HS-5 (cell line): ENCODE results near the gene MAPKAPK2.

Source experiments
- DNase-seq: peaks from one replicate; pipeline ENCODE4 v3.0.0-alpha.2; 2012; ENCODE audit warnings: low read depth

MAPKAPK2 gene

DNA sequence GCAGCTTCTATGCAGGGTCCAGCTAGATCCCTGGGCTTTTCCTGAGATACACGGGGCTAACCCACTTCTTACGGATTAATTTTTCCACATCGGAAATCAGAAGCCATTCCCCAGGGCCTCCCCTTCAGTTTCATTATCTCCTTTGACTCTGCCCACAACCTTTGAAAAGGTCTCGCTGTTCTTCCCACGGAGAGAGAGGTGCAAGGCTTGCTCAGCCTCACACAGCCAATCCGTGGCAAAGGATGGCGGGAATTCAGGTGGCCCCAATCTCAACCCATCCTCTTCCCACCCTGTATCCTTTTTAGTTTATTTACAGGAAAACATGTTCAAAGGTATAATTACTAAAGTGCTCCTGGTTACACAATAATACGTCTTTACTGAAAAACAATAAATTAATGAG is 702 bp upstream of the MAPKAPK2 start:
- no peak for DNase-seq

DNA sequence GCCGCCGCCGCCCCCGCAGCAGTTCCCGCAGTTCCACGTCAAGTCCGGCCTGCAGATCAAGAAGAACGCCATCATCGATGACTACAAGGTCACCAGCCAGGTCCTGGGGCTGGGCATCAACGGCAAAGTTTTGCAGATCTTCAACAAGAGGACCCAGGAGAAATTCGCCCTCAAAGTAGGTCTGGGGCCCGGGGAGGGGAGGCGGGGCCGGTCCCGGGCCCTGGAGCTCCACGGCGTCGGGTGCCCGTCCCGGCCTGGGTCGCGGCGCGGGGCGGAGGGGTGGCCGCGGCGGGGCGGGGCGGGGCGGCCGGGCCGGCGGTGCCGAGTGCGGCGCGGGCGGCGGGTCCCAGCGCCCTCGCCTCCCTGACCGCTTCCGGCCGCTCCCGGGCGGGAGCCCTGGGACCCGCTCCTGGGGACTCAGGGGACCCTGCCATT is 646 bp downstream of the MAPKAPK2 start:
- no peak for DNase-seq

DNA sequence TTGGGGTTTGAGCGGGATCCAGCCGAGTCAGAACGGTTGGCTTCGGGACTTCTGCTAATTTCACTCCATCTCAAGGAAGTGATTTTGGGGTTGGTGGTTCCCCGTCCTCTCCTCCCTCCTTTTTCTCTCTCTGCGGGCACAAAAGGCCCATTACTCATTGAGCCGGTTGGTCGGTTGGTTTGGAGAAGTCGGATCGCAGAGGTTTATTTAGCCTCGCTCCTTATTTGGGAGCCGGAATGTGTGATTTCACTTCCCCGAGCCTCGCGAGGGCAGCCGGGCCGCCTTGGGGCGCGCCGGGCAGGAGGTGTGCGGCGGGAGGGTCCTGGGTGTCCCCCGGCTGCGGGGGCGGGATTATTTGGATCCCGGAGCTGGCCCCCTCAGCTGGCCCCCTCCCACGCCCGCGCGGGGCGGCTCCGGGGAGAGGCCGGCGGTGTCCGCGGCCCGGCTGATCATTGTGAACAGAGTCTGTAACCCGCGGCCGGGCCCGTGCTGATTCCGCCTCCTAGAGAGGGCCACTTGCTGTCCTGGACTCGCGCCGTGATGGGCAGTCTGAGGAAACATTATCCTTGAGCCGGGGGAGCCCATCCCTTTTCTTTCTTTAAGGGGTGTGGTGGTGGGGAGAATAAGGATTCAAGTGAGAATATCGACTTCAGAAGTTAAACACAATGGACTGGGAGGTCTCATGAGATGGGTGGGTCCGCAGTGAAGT is 1.2 kb downstream of the MAPKAPK2 start:
- no peak for DNase-seq

DNA sequence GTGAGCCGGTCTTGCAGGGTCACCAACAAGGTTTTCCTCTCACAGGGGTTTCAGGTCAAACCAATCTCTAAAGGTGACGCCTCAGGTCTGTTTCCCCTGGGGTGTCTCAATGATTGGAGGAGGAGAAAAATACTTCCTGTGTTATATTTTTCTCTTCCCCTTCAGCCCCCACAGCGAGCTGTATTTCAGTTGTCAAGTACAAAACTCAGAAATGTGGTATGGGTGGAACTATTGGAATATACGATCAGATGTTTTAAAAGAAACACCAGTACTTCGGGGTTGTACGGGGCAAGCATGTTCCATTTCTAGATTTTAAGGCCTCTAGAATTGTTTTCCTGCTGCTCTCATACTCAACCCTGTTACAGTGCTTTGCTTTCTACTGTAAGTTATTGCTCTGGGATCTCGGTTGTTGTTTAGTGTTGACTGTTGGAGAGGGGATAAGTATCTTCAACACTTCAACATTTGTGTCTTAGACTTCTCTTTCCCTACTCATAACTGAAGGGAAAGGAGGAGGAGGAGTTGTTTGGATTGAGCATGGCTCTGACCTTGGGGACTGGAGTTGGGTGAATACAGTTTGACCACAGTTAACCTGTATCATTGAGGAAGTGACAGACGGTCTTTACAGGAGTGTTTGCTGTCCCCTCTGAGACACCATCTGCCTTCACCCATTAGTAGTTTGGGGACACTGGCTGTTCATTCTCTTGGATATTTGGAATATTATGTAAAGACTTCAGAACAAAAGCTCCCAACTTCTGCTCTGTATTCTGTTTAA is 2.0 kb downstream of the MAPKAPK2 start:
- no peak for DNase-seq

DNA sequence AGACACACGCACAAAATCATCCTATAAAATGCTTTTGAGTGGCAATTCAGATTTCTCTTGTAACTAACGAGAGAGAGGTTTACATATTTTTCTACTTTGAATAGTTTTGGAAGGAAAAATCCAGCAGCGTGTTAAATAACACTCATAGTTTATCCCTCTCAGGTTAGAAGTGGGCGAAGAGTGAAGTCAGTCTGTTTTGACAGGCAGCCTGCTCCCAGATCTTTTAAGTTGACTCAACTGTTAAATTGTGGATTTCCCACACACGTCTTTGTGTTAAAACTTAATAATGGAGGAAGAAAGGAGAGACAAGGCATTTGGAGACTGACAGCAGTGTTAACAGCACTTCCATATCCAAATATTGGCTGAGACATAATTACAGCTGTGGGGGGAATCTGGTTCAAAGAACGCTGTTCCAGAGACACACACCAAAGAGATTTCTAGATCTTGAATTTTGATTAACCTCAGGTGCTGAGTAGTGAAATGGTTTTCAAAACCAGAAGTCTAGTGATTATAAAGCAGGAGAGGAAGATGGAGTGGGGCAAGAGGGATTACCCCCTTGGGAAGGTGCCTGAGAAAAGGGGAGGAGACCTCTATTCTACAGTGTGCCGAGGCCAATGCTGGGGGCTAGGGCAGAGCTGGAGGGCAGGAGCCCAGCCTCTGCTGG is 2.7 kb downstream of the MAPKAPK2 start:
- DNase-seq = no peak

DNA sequence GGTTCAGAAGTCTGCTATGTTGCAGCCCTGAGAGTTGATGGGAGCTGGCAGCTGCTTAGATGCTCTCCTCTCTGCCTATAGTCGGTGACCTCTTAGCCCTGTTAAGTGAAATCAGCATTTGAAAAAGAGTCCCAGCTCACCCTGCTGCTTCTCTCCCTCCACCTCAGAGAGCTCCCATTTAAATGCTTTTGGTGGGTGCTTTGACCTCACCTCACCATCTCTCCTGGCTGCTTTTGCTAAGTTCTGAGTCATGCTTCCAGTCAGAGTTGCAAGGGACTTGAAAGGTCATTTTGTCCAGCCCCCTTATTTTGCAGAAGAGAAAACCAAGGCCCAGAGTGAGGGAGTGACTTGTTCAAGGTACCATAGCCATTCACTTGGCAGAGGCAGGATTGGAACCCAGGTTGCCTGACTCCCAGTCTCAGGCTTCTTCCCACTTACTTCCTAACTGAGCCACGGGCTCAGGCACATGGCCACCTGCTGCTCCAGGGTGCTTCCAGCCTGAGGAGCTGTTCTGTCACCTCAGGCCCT is 3.3 kb downstream of the MAPKAPK2 start:
- DNase-seq = no peak

DNA sequence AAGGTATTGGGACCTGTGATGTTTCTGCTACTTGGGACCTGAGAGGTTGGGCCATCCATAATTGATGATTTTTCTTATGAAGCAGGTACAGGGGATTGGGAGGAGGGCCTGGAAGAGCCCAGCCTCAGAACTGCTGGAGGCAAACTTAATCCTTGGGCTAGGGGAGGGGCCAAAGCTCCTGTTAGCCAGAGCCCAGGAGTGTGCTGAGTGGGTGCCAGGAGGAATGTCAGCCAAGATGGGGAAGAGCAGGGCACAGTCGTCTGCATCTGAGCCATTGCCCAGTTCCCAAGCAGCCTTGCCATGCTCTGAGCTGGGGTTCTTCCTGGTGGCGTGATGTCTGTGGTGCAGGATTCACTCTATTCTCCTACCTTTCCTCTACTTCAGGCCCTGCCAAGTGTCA is 5.8 kb downstream of the MAPKAPK2 start:
- DNase-seq = no peak

DNA sequence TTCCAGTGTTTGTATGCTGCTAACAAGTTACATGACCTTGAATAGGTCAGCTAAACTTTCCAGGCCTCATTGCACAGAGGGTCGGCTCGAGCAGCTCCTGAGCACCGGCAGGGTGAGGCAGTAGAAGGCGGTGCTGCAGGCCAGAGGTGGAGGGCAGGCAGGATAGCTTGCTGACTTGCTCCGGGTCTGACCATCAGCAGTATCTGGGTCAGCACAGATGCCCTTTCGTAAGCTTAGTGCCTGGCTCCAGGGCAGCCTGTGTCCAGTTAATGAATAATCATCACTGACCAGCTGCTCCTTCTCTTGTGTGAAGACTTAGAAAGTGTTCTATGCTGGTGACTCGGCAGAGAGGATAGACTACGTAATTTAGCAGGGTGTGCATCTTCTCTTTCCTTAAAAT is 6.9 kb downstream of the MAPKAPK2 start:
- DNase-seq = no peak

DNA sequence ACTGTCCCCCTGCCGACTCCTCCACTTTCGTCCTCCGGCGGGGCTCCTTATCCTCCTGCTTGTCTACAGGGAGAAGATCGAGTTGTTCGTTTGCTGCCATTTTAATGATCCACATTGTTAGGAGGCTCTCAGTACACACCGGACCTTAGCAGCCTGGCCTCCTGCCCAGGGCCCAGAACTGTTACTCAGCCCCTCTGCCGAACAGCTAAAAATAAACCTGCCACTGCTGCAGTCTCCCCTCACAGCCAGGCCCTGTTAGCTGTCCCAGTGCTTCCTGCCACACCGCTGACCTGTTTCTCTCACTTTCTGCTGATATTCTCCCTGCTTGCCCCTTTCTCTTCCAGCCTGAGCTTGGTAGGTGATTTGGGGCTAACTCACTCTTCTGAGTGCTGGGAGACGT is 8.3 kb downstream of the MAPKAPK2 start:
- DNase-seq = no peak

DNA sequence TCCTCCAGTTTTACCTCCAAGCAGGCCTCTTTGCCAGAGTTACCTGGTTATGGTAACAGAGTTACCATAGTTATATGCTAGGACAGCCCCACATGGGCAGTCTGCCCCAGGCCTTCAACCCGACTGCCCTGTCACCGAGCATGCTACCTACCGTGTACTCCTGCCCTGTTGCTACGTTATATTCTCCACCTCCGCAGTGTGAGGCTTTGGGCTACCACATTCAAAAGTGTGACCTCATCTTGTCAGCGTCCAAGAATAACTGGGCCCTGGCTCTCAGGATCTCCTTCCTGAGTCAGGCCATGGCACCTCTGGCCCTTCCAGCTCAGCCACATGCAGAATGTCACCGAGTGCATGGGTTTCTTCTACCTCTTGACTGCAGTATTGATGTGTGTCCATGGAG is 8.9 kb downstream of the MAPKAPK2 start:
- DNase-seq = no peak

DNA sequence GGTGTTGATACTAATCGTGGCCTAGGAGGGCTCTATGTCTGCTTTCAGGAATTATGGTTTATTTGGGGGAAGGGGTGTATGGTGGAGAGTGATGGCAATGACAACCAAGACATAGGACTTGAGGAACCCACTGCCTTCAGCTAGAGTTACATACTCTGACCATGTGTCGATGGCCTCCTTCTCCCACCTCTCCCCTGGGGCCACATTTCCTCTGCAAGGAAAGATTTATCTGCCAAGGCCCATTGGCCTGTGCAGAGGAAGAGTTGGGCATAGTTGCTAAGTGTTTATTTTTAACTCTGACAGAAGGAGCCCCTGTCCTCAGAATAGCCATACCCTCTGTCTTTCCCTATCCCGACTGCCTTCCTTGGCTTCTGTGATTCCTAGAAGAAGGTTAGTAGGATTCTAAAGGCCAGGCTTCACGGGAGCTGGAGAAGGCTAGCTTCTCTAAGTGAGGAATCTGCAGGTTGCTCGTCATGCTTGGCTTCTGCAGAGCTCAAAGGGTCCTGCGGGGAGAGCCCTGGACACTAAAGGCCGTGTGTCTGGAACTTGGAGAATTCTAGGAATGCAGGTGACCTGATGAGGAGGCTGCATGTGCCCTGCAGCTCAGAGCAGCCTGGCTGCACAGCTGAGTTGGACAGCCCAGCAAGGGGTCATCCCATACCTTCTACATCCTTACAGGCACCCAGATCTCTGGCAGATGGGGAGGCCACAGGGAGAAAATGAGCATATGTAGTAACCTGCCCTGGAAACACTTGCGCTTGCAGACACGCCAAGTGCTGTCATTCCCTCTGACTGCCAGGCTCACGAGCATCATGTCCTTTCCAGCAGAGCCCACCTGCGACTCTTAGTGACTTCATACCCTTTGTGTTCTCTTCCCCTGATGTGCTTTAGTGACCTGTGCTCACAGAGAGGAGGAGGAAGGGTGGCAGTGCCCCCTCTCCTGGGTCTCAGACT is 9.7 kb downstream of the MAPKAPK2 start:
- DNase-seq = no peak

DNA sequence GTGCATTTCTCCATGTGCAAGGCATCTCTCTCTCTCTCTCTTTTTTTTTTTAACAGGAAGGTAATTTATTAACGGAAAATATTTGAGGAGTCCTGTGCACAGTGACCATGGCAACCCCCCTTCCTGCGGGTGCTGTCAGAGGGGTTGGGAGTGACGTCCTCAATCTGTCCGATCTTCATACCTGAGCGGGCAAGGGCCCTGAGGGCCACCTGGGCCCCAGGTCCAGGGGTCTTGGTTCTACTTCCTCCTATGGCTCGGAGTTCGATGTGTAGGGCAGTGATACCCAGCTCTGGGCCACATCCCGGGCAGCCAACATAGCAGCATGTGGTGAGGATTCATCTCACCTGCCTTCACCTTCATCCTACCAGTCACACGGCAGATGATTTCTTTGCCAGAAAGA is 11.0 kb downstream of the MAPKAPK2 start:
- DNase-seq = no peak

DNA sequence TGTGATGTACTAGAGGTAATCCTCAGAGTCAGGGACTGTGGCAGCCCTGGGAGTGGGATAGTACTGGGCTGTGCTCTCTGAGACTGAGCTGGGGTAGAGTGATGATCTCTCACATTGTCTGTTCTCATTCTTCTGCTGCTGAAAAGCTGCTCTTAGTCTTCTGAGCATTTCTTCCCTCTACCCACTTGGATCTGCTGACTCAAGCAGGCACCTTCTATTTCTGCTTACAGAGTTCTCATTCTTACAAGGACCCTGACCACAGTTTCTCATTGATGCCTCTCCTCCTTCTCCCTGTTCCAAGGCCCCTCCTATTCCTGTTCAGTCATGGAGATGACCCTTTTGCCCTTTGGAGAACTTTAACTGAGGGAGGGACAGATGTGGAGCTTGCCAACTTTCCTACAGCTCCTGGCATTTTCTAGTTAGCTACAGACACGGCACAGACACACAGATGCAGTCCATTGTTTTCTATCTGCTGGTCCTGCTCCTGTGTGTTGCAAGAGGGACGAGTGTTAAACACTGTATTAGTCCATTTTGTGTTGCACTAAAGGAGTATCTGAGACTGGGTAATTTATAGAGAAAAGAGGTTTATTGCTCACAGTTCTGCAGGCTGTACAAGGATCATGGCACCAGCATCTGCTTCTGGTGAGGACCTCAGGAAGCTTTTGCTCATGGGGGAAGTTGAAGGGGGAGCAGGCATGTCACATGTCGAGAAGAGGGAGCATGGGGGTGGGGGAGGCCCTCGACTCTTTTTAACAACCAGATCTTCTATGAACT is 12.3 kb downstream of the MAPKAPK2 start:
- DNase-seq = no peak

DNA sequence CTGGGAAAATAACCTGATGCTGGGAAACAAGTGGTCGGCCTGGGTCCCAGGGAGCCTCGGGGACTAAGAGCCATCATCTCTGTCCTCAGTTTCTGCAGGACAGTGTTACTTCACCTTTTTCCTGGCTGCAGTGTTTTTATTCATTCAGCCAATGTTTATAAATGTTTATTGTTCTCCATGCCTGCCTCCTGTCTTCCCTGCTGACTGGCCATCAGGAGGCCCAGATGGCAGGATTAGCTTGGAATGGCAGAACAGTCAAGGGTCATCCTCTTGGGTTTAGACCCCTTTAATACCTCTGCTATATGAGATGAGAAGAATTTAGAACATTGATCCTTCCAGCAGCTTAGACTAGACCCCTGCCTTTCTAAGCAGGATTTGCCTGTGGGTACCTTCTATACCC is 13.3 kb downstream of the MAPKAPK2 start:
- DNase-seq = no peak

DNA sequence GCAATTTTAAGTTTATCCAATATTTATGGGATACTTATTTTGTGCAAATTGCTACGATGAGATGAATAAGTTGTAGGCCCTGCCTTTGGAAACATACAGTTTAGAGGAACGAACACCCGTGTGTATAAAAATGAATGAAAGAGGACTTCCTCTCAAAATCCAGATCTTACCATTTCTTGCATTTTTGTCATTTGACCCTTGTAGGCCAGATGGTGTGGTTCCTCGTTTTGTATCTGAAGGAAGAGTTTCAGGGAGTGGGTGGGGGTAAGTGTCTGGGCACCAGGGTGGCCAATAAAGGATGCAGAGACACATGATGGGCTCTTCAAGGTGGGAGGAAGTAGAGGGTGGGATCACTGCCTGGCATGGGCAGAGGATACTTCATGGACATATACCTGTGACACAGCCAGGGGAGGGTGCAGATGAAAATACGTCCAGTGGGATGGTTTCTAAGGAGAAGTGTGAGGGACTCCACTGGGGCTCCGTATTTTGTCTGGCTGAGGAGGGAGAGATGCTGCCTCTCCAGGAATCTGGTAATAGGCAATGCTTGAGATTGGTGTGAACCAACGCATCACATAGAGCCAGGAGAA is 14.4 kb downstream of the MAPKAPK2 start:
- no peak for DNase-seq

DNA sequence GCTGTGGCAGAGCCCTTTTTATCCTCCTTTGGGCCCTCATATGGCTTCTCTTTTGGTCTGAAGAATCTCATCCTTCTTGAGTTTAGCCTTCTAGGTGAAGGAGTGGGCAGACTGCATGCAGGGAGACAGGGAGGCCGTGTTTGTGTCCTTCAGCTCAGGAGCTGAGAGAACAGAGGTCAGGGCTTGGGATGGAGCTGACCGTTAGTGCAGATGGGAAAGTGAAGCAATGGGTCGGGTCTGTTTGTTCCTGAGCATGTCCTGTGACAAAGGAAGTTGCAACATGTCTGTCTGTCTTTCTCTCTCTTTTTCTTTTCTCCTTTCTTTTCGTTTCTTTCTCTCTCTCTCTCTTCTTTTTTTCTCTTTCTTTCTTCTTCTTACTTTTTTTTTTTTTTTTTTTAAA is 14.9 kb downstream of the MAPKAPK2 start:
- no peak for DNase-seq

DNA sequence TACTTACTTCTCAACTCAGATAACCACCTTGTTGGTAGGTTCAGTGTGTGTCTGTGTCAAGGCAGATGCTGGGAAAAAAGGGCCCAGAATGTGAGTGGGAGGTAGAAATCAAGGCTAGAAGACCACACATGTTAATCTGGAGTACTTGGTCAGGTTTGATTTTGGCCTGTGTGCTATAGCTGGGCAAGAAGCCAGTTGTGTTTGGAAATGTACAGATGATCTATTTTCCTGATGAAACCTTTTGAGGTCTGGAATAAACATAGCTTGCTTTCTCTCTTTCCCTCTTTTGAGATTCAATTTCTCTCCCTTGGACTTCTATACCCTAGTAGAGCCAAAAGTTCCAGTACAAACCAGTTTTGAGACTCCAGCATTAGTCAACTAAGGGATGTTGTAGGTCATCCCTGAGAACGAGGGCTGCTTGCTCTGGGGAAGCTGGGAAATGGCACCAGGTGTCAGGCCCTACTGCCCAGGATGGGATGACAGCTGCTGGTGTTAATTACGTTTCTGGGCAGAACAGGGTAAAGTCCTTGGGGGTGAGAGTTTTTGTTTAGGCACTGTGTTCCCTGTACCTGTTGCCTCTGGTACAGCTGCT is 15.8 kb downstream of the MAPKAPK2 start:
- DNase-seq = no peak

DNA sequence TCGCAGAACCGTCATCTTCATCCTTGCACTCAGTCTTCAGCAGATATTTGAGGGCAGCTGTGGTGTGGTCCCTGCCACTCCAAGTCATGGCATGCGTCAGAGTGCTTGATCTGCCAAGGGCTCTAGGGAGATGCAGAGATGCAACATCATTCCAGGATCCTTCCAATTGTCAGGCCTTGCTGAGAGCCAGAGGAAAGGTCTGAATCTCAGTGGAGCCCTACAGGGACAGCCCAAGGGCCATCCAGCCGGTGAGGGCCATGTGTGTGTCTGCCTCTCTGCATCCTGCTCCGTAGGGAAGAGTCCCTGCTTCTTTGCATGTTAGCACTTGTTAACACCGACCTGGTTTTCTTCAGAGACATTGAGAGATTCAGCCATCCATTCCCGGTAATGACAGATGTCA is 17.6 kb downstream of the MAPKAPK2 start:
- DNase-seq = no peak

DNA sequence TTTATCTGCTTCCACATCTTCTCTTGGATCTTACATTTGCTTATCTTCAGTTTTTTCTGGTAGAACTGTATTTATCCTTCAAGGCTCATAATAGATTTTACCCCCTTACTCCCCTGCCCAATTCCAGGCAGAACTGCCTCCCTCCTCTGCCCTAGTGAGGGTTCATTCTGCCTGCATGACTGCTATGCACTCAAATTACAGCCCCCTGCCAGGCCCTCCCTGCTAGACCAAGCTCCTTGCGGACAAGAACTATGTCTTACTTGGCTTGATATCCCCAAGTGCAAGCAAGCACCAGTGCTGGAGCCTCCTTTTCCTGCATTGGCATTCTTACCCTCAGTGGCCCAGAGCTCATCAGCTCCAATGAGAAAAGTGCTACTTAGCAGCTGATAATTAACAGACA is 18.1 kb downstream of the MAPKAPK2 start:
- DNase-seq = no peak

DNA sequence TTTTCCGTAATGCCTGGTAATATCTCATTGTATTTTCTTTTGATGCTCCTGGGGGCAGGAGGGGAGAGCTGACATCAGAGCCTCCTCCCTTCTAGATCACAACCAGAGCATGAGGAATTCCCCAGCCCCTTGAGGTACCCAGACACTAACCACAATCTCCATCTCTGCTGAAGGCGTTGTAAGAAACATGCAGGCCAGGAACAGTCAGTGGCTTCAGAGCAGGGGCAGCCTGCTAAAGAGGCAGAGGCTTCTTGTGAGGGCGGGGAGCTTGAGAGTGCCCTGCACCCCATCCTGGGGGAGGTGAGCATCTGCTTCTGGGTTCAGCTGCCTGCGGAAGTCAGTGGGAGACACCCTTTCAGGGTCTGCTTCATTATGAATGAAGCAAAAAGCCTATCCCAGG is 19.0 kb downstream of the MAPKAPK2 start:
- no peak for DNase-seq
